HG03460 (cell line): ENCODE measurements around the gene ANKRD36C.
"Not testable (repeated sequence)": the region's sequence is repeated elsewhere in the genome, so short reads cannot be mapped to it uniquely, and the experiment has no call there.

ENCODE experiments used
- ATAC-seq: cut with Tn5 transposase; IDR thresholded peaks from one replicate; pipeline ENCODE4 v1.9.1; 2021; ENCODE audit not compliant: unreplicated experiment

The ANKRD36C gene

DNA sequence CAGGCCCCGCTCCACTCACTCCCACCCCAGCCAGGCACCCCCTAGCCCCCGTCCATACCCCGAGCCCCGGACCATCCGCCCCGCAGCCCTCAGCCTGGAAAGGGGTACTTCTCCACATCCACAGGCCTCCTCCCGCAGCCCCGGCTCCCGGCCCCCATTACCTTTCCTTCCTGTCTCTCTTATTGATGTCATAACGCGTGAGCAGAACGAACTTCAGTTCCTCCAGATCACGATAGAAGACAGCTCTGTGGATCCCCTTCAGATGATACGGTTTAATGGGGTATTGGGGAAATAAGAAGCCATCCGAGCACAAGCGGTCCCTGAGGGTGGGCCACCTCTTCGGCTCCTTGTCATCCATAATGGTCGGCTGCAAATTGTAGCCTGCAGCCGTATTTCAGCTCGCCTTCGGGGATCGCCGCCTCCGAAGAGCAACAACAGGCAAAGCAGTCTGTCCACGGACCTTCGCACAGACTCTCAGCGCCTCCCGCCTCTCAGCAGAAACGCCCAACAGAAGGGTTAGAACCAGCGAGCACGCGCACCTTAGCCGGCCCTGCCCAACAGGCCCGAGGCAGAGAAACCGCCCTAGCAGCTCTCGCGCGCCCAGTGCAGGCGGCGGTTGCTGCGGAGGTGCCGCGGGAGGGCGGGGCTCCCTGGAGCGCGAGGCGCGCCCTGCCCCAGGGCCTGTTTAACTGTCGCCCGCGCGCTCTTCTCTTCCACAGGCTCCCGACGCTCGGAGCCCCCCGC, at the start of gene ANKRD36C:
Gene ANKRD36C, minus strand, starts transcription at position 474 of the 744 bp plus-strand sequence. Its CDS starts 116 bp downstream, at position 358.
- ATAC-seq, result peak; percentile 90

DNA sequence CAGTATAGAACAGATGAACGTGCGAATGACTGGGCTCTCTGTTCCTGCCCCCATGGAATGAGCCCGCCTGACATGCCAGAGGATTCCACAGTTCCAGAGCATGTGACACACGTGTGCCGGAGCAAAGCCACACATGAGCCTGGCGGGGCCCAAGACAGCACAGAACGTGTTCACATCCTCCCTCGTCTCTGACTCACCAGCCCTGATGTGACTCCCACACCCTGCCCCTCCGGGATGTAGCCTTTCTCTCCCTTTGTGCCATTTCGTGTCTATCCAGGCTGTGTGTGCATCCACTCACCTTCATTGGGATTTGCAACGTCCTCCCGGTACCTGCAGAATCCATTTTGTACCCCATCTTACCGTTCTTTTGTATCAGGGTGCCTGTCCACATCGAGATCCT, 43.9 kb upstream of the ANKRD36C start:
- ATAC-seq, result not testable (repeated sequence)

DNA sequence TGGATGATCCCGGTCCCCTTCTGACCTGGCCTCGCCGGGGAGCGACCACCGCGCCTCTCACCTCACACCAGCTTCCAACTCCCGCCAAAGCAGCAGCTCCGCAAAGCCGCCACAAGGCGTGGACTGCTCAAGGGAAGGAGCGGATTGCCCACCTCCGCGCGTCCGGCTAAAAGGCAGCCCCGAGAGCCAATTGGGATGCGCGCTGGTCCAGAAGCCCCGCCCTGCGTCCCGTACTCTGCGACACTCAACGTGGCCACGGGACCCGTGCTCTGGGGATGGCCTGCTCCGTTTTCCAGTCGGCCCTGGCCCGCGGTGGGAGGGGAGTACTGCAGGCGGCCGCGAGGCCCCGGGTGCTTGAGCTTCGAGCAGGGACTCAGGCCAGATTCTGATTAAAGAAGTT, 43.2 kb upstream of the ANKRD36C start, which contains the start of gene GPAT2:
Gene GPAT2, minus strand, starts transcription at position 125 of the 400 bp plus-strand sequence. CDS start 2,557 bp downstream, outside the sequence.
- ATAC-seq, result not testable (repeated sequence)

DNA sequence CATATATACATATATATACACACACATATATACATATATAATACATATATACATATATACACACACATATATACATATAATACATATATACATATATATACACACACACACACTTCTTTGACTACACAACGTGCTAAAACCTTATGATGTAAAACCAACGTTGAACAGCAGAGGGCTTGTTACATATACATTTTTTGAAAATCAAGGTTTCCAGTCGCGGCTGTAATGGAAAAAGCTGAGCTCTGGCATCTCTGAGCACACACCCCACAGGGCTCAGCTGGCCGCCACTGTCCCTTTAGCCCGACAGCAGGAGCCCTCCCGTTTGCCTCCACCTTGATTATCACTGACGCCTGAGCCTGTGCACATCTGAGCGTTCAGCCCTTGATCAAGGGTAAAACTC, 42.4 kb upstream of the ANKRD36C start:
- ATAC-seq, result not testable (repeated sequence)

DNA sequence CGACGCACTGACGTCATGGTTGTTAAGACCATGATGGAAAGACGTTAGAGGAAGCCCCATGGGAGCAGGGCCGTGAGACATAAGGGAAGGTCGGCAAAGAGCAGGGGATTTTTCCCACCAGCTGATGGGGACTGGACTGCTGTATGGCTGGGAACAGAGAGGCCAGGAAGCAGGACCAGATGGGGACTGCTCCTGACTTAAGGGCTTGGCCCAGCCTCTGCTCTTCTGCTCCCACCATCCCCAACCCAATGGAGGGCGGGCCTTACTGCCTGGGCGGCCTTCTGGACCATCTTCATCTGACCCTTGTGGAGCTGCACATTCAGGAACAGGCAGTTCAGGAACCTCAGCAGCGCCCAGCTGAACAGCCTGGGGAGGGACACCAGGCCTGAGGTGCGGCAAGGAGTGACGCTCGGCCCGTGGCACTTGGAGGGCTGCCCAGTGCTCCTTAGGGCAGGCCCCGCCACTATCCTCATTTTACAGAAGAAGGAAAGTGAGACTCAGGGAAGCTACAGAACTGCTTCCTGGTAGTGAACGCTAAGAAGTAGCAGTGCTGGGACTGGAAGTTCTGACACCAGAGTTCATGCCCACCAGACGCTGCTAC, 36.2 kb upstream of the ANKRD36C start:
- ATAC-seq, result not testable (repeated sequence)

DNA sequence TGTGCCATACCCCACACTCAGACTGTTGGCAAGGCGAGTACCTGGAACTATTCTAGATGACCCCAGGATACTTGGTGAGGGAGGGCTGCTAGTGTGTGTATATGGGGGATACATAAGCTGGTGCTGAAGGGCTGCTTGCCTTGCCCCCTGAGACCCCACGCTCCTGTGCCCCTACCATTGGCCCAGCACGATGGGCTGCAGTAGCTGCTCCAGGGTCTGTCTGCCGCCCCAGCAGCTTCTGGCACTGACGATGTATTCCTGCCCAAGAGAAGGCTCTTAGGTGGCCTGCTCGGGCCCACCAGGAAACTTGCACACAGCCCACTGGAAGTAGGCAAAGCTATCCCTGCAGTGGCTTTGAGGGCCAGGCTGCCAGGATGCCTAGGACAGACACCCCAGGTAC, 34.1 kb upstream of the ANKRD36C start:
- ATAC-seq, result not testable (repeated sequence)

DNA sequence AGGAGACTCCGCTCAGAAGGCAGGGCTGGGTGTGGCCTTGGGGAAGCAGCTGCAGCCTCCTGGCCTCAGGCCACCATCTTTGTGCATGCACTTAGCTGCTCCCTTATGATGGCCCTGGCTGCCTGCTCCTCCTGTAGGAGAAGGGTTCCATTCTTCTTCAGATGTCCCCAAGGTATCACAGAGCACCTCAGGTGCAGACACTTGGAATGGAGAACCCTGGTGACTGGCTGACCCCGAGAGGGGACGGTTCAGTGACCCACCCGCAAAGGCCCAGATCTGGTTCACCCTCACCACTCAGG, 33.5 kb upstream of the ANKRD36C start:
- ATAC-seq, result no peak

DNA sequence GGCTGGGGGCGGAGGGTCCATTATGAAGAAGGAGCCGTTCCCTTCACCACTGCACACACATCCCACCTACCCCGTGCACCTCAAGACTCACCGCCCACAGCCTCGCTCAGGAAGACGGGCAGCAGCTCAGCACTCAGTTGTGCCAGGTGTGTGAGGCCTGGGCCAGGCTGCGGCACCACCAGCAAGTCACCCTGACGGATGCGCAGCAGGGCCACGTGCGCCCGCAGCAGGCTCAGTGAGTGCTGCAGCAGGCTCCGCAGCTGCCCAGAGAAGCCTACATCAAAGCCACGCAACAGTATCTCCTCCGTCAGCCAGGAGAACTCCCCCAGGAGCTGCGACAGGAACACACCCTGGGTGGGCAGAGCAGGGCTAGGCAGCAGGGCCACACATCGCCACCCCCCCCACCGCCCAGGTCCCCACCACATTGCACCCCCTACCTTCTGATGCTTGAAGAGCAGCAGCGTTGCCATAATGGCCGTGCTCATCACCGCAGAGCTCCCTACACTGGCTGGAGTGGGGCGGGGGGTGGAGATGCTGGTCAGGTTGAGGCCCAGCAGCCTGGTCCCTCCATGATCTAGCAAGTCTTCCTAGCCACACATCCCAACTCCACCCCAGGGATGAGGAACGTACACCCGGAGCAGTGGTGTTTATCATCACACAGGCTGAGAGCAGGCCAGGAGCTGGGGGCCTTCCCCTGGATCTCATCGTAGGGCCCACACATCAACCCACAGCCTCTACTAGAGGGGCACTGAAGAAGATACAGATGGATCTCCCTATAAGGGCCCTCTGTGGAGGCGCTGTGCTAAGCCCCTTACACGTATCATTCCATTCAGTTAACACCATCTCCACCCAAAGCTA, 32.9 kb upstream of the ANKRD36C start:
- no peak for ATAC-seq

DNA sequence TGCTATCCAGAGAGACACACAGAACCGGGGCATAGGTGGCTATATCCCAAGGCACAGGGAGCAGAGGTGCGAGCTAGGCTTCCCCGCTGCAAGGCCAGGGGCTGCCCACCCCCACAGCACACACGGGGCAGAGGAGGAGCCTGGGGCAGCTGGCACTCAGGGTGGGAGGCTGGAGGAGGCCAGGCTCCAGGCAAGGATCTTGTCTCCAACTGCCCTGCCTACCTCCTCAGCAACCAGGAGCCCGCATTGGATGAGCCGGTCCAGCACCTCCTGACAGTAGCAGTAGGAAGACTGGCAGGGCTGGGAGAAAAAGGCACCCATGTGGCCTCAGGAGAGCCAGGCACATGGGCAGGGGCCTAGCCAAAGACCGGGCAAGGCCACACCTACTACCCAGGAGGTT, 32.1 kb upstream of the ANKRD36C start:
- ATAC-seq, result not testable (repeated sequence)

DNA sequence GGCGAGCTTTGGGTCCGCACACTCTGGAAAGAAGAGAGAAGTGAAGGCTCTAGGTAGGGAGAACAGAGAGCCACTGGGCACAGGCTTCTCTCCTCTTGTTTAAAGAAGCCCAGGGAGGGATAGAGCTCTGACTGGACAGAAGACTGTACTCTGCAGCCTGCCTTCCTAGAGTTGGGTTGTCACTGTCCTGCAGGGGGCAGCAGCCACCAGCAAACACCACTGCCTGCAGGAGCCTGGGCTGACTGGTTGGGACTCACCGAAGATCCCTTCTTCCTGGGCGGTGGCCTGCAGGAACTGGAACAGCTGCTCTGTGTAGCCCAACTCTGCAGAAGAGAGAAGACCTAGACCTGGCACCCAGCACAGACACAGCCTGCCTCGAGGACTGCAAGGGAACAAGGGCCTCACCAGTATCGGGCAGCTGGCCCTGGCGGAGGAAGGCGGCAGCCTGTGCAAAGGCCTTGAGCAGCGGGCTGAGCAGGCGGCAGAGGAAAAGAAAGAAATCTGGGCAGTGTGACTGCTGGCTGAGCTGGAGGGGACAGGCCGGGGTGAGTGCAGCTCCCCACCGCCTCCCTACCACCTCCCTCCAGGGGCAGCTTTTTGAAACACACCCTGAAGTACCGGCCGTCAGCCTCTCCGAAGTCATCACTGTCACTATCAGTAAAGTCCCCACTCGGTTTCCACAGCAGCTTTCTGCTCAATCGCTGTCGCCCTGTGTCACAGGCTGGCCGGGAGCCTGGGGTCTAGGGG, 31.2 kb upstream of the ANKRD36C start:
- ATAC-seq, result peak; percentile 73

DNA sequence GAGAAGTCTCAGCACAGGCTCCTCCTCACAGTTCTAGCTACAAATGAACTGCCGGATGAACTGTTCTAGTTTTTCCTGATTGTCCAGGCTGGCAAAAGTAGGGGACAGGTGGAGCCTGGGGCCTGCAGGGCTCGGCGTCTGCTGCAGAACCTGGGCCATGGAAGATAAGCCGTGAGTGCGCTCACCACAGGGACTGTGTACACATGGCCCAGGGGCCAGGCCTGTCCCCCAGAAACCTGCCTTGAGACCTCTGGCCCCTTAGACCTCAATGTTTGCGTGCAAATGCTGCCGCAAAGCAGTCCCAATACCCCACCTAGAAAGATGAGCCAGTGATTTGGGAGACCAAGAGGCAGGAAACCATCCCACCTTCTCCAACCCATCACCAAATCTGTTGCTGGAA, 30.5 kb upstream of the ANKRD36C start:
- ATAC-seq, result not testable (repeated sequence)

DNA sequence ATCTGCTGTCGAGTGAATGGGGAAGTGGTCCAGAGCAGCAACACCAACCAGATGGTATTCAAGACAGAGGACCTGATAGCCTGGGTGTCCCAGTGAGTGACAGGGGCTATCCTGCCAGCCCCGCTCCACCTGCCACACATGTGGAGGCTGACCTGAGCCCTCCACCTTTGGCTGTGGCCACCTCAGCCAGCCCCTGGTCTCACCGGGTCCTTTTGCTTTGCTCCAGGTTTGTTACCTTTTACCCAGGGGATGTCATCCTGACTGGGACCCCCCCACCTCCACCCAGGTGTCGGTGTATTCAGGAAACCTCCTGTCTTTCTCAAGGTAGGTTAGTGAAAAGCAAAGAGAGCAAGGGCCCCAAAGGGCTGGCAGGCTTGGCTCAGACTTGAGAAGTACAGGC, 29.5 kb upstream of the ANKRD36C start:
- ATAC-seq, result not testable (repeated sequence)

DNA sequence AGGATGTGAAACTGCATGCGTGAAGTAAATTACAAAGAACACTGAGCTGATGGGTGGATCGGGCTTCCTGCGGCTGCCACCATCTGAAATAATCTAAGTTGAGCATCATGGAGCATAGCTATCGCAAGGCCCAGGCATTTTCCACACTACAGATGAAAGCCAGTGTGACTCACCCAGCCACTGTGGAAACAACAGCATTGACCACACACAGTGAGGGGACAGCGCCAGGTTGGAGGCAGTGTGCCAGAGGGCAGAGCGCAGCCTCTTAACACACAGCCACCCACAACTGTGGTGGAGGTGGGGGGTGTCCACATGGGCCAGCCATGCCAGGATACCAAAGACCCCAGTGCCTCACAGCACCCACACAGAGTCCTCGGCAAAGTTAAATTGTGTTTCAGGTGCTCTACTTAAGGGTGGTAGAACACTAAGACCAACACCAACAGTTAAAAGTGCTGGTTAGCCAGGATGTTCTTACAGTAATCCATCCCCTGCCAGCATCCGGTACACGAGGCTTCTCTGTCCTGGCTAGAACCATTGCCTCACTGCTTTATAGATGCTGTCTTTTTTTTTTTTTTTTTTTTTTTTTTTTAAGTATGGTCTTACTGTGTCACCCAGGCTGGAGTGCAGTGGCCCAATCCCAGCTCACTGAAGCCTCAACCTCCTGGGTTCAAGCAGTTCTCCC, 28.4 kb upstream of the ANKRD36C start:
- ATAC-seq, result not testable (repeated sequence)

DNA sequence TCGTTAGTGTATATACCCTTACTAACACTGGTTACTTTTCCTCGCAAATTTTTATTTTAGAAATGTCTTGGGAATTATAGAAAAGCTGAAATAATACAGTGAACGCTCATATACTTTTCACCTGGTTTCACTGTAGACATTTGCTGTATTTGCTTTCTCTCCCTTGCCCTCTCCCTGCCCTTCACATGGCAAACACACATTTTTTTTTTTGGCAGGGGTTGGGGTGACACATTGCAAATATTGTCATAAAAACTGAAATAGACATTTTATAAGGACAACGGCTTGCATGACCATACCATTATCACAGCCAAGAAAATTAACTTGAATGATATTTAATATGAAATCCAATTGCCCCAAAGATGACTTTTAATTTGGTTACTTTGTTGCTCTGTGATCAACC, 24.7 kb upstream of the ANKRD36C start:
- not testable (repeated sequence) for ATAC-seq

DNA sequence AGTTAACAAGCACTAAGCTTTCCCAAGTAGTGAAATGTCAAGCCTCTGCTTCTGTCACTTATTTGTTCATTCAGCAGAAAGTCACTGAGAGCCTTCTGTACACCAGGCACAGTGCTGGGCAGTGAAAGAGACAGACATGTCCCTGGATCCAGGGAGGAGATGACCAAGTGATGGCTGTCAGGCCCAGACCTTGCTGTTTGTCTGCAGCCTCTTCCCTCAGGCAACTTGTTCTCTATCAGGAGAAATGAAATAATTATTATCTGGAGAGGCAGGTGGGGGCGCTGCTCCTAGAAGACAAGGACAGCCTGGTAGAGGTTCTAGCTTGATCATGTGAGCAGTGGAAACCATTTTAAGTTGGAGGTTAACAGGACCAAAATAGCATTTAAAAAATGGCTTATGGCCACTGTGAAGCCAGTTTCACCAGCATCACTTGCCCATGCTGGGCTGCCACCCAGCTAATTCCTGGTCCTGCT, 21.2 kb upstream of the ANKRD36C start:
- ATAC-seq, result not testable (repeated sequence)

DNA sequence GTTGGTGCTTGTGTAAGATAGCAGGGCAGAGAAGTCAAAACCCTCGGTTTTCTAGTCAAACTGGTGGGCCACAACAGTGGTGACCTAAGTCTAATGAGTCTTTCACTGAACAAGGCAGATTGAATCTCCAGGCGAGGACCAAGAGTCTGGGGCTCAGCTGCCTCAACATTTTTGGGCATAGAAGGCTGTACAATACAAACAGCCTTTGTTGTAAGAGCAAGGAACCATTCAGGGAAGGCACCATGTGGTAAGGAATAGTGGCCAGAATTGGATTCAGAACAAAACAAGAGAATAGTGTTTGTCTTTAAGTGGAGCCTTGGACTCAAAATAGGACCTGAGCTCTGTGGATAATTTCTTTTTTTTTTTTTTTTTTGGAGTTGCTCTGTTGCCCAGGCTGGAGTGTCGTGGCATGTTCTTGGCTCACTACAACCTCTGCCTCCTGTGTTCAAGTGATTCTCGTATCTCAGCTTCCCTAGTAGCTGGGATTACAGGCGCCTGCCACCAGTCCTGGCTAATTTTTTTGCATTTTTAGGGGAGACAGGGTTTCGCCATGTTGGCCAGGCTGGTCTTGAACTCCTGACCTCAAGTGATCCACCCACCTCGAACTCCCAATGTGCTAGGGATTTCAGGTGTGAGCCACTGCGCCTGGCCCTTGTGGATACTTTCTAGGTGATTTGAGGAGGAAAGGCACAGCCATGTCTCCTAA, 20.6 kb upstream of the ANKRD36C start:
- ATAC-seq, result not testable (repeated sequence)

DNA sequence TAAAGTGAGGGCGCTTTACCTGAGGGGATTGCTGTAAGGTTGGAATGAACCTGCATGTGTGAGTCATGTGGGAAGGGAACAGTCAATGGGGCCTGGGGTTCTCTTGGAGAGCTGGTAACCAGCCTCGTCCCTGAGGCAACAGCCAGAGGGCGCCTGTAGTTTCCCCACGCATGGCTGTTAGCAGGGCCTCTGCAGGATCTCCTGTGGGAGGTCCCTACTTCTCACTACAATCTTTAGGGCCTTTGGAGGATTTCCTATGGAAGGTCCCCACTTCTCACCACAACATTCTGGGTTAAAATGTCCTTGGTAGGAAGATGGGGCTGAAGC, 19.5 kb upstream of the ANKRD36C start:
- ATAC-seq, result peak; percentile 26

DNA sequence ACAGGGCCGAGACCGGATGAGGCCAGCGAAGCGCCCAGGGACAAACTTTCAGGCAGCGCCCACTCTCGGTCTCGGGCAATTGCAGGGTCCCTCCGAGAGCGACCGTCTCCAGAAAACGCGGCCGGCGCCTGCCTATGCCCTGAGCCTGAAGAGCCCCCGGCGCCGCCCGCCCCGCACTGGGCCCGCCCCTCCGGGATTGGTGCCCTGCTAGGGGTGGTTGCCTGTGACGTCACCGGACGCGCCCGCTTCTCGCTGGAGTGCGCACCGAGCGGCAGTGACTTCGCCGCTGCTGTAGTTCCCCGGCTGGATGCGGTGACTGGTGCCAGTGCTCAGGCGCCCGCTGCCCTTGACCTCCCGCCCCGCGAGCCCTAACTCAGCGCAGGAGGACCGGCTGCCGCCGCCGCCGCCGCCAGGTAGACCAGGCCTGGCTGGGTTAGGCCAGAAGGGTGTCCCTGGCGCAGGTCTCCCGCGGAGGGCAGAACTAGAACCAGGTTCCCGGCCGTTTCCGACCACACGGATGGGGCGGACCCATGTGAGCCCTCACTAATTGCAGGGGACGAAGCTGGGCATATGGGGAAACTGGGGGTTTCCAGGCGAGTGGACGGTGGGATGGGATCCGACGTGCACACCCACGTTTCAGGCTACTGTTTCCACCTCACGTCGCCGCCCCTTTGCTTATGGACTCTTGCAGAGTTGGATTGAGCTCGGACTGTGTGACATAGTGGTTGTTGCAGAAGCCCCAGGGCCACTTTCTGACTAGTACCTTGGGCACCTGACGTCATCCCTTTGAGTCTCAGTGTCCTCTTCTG, 18.9 kb upstream of the ANKRD36C start:
- ATAC-seq, result peak; percentile 99

DNA sequence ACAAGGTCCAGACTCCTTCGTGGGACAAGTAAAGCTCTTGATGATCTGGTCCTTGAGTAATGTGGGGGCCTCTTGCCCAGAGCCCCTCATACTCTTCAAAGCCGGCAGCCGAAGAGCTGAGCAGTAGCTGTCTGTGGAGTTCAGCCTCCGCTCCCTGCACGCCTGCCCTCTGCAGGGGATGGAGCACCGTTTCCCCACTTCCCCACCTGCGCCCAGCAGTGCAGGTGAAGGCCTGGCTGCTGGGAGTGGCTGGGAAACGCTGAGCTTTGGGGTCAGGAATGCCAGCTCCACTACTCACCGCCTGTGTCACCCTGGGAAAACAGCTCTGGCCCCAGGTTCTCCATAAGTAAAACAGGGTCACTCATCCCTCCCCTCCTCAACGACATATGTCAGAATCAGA, 18.2 kb upstream of the ANKRD36C start:
- ATAC-seq, result not testable (repeated sequence)
